Measurements from ENCODE around the gene HDDC3.
"Not testable (repeated sequence)": the region's sequence is repeated elsewhere in the genome, so short reads cannot be mapped to it uniquely, and the experiment has no call there.

HDDC3 gene

DNA sequence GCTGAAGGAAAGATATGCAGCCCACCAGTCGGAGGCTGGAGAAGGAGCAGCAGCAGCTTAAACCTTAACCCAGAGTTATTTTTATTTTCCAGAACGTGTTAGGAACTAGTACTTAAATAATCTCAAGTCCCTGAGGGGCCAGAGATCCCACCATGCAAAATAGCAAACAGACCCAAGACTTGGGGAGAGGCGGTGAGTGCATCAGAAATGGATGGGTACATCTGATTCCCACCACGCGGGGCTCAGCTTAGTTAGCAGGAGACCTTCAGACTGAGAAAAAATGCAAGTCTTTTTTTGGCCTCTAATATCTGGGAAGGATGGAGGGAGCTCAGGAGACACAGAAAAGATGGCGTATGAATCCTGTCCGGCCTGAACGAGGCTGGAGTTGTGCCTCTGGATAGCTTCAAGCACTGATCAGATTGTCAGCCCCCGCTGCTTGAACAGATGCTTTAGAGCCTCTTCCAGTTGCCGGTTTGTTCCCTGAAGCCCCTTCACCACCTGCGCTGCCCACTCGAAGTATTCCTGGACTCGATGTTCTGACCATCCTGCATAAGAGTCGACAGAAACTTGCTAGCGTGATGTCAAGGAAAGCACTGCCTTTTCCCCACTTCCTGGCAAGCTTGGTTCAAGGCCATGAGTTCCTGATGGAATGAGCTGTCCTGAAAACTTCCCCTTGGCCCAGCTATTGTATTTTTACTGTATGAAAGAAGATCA lies 1.3 kb downstream of the HDDC3 start:
- DNase-seq (ENCODE audit: low spot score): no peak

DNA sequence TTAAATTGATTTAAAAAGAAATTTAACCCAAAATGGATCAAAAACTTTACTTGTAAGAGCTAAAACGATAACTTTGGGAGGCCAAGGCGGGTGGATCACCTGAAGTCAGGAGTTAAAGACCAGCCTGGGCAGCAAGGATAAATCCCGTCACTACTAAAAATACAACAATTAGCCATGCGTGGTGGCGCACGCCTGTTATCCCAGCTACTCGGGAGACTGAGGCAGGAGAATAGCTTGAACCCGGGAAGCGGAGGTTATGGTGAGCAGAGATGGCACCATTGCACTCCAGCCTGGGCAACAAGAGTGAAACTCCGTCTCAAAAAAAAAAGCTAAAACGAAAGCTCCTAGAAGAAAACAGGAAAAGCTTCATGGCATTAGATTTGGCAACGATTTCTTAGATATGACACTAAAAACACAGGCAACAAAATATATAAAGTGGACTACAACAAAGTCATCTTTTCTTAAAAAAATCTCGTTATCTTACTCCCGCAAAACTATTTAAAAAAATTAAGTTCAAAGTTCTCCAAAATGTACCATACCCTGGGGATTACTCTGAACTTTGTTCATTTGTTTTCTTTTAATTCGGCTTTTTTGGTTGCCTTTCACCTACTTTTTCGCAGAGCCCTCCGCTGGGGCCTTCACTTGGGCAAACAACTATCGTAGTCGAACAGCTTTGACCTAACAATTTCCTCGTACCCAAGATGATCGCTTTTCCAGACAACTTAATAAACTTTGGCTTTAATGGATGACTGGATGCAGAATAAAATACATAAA lies 2.9 kb downstream of the HDDC3 start:
- DNase-seq (ENCODE audit: low spot score): no peak

DNA sequence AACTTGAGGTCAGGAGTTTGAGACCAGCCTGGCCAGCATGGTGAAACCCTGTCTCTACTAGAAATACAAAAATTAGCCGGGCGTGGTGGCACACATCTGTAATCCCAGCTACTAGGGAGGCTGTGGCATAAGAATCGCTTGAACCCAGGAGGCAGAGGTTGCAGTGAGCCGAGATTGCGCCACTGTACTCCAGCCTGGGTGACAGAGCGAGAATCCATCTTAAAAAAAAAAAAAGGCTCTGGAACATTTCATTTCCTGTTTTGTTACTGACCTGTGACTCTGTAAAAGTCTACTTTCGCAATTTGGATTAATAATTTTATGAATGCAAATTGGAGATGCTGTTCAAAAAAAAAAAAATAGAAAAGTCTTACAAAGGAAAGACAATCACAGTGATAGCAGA lies 4.2 kb downstream of the HDDC3 start:
- DNase-seq (ENCODE audit: low spot score): not testable (repeated sequence)

DNA sequence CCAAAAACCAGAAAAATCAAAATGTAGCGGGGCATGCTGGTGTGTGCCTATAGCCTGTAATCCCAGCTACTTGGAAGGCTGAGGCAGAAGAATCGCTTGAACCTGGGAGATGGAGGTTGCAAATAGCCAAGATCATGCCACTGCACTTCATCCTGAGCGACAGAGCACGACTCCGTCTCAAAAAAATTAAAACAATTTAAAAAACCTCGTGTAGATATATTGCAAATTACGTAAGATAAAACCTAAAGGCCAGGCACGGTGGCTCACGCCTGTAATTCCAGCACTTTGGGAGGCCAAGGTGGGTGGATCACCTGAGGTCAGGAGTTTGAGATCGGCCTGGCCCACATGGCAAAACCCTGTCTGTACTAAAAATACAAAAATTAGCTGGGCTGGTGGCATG lies 5.6 kb downstream of the HDDC3 start:
- not testable (repeated sequence) for DNase-seq (ENCODE audit: low spot score)

DNA sequence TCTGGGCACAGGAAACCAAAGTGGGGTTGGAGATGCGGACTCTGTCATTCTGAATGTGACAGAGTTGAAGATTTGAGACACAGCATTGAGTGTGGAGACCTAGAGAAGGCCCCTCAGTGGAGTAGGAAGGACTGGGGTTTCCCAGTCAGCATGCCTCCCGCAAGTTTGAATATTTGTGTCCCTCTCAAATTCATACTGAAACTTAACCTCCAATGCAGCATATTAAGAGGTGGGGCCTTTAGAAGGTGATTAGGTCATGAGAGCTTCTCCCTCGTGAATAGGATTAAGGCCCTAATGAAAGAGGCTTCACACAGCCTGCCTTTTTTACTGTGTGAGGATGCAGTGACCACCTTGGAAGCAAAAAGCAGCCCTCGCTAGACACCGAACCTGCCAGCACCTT lies 8.0 kb downstream of the HDDC3 start:
- no peak for DNase-seq (ENCODE audit: low spot score)

DNA sequence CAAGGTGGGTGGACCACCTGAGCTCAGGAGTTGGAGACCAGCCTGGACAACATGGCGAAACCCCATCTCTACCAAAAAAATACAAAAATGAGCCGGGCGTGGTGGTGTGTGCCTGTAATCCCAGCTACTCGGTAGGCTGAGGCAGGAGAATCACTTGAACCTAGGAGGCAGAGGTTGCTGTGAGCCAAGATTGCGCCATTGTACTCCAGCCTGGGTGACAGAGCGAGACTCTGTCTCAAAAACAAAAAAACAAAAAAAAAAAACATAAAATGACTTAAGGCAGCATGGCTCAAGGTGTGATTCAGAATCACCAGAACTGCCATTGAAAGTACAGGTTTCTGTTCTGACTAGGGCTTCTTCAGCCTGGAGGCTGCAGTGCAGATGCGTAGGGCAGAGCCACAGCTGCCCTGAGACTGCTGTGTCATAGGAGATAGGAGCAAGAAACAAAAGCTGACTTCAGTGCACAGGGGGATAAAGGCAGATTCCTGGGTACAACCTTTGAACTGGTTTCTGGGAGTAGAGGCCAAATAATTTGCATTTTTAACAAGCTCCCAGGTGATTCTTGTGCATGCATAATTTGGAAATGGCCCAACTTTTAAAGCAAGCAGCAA lies 9.5 kb downstream of the HDDC3 start:
- DNase-seq (ENCODE audit: low spot score): not testable (repeated sequence)

DNA sequence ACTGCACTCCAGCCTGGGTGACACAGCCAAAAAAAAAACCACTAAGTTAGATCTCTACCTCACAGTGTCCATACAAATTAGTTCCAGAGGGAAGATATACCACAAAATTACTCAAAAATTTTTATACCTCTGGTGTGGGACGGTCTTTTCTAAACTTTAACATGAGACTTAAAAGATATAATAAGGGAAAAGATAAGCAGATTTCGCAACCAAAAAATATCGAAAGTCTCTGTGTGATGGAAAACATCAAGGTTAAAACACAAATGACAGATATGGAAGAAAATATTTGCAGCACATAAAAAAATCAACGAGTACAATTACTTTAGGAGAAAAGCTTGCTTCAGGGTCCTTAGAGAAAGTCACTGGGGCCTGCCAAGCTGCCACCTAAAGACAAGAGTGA lies 10.5 kb downstream of the HDDC3 start:
- DNase-seq (ENCODE audit: low spot score): no peak

DNA sequence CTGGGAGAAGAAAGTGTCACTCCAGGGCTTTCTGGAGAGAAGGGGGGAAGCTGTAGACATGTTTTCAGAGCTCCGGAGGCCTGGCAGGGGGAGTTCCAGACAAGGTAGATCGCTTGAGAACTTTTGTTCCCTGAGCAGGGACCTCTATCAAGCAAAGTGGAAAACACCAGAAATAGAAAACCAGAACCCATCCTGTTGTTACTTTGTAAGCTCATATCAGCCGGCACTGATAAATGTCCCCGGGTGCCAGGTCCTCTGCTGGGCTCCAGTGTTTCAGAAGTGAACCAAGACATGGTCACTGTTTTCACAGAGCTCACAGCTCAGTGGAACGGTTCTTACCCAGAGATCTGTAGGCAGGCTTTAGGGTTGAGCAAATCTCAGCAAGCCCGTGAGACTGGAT lies 13.5 kb downstream of the HDDC3 start:
- no peak for DNase-seq (ENCODE audit: low spot score)

DNA sequence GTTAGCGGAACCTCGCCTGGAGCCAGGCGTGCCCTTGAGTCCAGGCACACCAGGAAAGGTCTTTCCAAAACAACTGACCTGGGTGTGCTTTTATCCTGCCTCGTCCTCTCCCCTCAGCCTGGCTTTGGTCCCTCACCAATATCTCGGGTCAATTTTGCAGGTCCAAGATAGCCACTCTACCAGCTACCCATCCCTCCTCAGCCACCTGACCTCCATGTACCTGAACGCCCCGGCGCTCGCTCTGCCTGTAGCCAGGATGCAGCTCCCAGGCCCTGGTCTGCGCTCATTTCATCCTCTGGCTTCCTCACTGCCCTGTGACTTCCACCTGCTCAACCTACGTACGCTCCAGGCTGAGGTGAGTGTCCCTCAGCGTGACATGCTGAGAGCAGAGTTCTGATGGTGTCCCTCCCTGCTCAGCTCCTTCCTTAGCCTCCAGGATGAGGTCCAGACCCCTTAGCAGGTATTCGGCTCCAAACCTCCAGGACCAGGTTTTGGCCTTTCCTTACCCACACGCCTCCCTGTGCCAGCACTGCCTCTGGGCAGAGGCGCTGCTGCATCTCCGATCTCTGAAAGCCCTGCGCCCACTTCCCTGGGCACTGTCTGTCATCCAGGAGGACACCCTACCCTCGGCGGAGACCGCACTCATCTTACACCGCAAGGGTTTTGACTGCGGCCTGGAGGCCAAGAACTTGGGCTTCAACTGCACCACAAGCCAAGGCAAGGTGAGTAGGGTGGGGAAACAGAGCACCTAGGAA lies 14.1 kb downstream of the HDDC3 start:
- DNase-seq (ENCODE audit: low spot score): no peak

DNA sequence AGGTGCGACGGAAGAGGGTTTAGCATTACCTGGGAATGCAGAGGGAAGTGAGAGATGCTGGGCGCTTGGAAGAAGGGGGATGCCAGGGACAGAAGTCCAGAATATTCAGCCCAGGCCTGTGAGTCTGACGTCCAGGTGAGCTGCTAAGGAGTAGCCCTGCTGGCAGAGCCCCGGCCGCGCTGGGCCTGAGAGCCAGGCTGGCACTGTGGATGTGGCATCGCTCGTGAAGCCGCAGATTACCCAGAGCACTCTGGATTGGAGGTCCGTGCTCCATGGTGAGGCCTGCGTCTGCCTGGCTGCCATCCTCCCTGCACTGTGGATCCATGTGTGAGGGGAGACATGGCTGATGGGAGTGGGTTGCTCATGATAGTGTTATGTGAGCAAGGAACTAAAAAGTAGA lies 14.8 kb downstream of the HDDC3 start:
- no peak for DNase-seq (ENCODE audit: low spot score)

DNA sequence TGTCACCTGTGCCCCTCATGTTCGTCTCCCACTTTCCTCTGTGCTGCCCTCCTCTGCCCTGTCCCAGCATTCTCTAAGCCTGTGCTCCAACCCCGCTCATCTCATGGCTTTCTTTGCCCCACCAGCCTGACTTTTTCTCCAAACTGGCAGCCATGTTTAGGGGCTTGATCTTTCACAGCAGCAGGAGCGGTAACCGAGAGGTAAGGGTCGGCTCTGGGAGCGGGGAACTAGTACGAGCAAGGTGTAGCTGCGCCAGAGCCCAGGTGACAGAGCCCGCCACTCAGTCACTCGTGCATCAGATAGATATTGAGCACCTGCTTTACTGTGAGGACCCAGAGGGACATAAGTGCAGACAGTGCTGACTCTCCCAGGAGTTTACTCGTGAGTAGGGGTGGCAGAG lies 15.9 kb downstream of the HDDC3 start:
- no peak for DNase-seq (ENCODE audit: low spot score)

DNA sequence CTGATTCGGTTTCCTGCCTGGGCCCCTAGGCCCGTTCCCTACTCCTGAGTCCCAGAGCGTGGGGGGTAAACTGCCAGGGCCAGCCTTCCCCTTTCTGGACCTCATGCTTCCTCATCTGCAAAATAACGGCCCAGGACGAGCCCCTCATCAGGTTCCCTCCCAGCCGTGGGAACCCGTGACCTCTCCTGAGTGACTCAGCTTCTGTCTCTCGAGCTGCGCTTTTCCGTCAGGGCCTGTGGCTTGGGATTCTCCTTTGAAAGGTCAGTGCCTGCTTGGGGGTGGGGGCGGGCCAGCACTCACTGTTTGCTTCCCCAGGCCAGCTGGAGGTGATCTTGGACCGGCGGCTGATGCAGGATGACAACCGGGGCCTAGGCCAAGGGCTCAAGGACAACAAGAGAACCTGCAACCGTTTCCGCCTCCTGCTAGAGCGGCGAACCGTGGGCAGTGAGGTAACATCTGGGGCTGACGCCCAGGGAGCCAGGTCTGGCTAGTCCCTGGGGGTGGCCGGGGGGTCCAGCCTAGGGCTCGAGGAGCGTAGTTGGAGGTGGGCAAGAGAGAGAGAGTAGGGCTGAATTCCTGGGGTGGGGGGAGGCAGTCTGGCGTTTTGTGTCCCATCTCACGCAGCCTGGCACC lies 16.4 kb downstream of the HDDC3 start:
- no peak for DNase-seq (ENCODE audit: low spot score)

DNA sequence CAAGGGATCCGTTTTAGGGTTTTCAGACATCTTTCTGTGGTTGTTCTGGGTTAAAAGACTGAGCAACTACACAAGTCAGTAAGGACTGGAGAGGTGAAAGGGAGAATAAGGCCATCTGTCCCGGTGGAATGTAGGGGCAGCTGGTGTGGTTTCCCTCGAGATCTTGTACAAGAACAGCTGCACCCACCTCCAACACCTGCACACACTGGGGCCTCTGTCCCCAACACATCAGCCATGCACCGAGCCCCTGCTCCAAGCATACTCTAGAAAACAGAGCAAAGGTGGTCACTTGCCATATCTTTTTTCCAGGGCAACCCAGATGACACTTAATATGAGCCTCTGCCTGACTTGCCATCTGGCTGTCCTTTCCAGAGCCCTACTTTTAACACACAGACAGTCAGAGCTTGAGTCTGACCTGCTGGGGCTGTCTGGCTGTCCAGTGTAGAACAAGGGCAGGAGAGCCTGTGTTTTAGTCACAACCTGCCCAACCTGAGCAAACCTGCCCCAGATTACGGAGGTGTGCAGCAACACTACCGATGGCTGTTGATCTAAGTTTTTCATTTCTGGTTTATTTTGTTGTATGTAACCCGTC lies 17.0 kb downstream of the HDDC3 start:
- DNase-seq (ENCODE audit: low spot score): no peak

DNA sequence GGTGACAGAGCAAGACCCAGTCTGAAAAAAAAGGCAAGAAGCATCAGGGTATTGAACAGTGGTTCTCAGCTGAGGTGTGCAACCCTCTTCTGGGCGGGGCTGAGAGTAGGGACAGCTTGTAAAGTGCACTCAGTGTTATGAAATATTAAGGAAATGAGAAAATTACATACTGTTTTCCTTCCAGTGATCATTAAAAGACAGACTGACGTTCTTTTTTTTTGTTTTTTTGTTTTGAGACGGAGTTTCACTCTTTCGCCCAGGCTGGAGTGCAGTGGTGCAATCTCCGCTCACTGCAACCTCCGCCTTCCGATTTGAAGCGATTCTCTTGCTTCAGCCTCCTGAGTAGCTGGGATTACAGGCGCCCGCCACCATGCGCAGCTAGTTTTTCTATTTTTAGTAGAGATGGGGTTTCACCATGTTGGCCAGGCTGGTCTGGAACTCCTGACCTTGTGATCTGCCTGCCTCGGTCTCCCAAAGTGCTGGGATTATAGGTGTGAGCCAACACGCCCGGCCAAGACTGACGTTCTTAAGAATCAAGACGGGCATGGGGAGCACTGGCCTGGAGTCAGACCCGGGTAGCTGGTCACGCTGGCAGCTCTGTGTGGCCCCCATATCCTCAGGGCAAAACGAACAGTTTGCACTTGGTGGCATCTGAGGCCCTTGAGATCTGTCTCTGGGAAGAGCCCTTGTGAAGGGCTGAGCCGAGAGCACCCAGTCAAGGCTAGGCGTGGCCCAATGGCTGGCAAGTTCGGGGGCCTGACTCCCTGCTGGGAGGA lies 17.9 kb downstream of the HDDC3 start:
- no peak for DNase-seq (ENCODE audit: low spot score)

DNA sequence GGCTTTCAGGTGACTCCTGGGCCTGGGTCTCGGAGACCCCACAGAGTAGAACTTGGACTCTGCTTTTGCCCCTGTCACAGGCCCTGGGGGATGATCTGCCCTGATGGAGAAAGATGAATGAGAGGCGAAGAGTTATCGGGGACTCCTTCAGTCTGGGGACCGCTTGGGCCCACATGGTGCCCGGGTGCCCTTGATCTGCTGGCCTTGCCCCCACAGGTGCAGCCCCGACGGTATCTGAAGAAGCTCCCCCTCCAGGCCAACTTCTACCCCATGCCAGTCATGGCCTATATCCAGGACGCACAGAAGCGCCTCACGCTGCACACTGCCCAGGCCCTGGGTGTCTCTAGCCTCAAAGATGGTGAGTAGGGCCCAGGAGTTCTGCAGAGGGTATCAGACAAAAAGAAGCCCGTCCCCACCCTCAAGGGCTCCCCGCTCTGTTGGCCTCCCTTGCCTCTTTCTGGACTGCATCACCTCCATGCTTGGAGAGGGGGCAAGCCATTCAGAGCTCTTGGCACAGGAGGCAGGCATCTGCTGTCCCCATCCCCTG lies 18.9 kb downstream of the HDDC3 start:
- DNase-seq (ENCODE audit: low spot score): no peak

DNA sequence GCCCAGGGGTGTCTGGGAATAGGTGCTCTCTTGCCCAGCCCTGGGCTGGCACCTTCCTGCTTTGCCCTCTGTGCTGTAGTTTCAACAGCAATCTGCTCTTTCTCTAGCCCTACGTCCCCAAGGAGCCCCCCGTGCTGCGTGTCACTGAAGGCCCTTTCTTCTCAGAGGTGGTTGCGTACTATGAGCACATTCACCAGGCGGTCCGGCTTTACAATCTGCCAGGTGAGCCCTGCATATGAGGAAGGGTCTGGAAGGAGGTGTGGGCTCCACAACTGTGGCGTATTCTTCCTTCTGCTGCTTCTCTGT lies 19.6 kb downstream of the HDDC3 start:
- no peak for DNase-seq (ENCODE audit: low spot score)

DNA sequence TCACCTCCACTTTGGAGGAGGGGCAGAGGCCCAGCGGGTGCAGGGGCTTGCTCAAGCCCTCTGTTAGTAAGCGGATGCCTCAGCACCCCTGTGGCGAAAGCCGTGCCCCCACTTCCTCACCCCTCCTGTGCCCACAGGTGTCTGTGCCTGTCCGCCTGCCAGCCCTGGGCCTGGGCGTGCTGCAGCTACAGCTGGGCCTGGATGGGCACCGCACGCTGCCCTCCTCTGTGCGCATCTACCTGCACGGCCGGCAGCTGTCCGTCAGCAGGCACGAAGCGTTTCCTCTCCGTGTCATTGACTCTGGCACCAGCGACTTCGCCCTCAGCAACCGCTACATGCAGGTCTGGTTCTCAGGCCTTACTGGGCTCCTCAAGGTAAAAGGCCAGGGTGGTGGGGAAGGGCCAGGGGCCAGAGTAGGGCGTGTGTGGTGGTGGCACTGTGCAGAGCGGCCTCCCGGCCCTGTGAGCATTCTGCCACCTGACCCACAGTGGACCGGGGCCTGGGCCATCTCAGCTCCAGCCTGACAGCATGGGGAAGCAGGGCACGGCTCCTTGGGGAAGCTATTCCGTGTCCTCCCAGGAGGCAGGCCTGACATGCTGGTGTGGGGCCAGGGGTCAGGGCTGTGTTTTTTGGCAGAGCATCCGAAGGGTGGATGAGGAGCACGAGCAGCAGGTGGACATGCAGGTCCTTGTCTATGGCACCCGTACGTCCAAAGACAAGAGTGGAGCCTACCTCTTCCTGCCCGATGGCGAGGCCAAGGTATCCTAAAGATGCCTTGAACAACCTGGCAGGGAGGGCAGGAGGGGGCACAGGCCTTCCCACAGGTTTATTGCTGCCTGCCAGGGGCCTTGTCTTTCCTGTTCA lies 20.2 kb downstream of the HDDC3 start:
- DNase-seq (ENCODE audit: low spot score): no peak

DNA sequence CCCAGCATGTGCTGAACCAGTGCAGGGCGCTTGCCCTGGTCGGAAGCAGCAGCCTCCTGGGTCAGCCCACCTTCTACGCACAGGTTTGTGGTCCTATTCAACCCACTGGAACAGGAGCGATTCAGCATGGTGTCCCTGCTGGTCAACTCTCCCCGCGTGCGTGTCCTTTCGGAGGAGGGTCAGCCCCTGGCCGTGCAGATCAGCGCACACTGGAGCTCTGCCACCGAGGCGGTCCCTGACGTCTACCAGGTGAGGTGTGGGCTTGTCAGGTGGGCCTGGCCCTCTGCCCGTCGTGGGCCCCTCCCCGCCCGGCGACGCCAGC lies 21.1 kb downstream of the HDDC3 start:
- DNase-seq (ENCODE audit: low spot score): no peak

DNA sequence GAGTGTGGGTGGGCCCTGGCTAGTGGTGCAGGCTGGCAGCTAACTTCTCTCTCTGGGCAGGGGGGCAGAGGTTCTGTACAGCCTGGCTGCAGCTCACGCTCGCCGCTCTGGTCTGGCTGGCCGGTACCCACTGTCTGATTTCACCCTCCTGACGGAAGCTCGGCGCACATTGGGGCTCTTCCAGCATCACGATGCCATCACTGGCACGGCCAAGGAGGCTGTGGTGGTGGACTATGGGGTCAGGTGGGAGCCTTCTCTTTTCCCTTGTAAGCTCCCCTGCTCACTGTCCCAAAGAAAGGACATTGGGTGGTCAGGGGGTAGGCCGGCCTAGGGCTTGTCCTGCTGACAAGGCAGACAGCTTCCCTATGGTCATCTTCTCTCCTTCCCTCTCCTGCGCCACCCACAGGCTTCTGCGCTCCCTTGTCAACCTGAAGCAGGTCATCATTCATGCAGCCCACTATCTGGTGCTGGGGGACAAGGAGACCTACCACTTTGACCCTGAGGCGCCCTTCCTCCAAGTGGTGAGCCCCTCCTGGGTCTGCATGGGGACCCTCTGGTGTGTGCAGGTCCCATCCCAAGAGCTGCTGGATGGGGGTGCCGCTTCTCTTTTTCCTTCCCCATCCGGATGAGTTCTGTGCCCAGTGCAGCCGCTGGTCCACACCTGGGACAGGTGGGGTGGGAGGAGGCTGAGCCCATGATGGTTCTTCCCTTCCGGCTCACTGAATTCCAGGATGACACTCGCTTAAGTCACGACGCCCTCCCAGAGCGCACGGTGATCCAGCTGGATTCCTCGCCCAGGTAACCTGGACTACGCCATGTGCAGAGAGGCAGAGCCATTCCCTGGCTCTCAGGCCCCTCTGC lies 21.7 kb downstream of the HDDC3 start:
- no peak for DNase-seq (ENCODE audit: low spot score)

All from HuH-7.5 (cell line).